ENCODE results near the gene EGFL8.
"Not testable (repeated sequence)": the region's sequence is repeated elsewhere in the genome, so short reads cannot be mapped to it uniquely, and the experiment has no call there.

EGFL8 gene

GRCh38 chr6:32192608-32193039 is 28.2 kb downstream of the EGFL8 start, which contains the start of gene GPSM3:
GPSM3 (minus strand) TSS chr6:32192643; CDS start chr6:32192513, 130 bp downstream.
- Histone ChIP-seq H3K36me3 (replicated peaks) (peaks cover 3% of the 10 kb centered on the region), H3K27ac (peak within 1 kb of the TSS; percentile 34), H3K27me3 (replicated peaks) (no peaks in the 10 kb centered on the region), H3K4me3 (ENCODE audit: low read depth, low read length) (peak within 1 kb of the TSS; percentile 6)
- in situ Hi-C loops (cut with HindIII; ENCODE audit: low pct_ligation_motif_present, low sequenced_read_pairs), result no loop called here
- peak; percentile 16 for DNase-seq
- TF ChIP-seq CTCF (IDR thresholded peaks at IDR 0.05; ENCODE audit: low read depth, low read length, missing control alignments), result no peak

- H3K27ac ChIP-seq; in situ Hi-C loops (cut with HindIII; ENCODE audit: low pct_ligation_motif_present, low sequenced_read_pairs); H3K27me3 ChIP-seq (replicated peaks); H3K36me3 ChIP-seq (replicated peaks); DNase-seq: not testable (repeated sequence)
- peak overlapping the region; percentile 6 for H3K4me3 ChIP-seq (ENCODE audit: low read depth, low read length)
Observed at GRCh38 chr6:32193096-32193495, 28.7 kb downstream of the EGFL8 start.

- Histone ChIP-seq H3K27ac (no peak overlapping the region), H3K27me3 (replicated peaks) (no peaks in the 10 kb centered on the region), H3K4me3 (ENCODE audit: low read depth, low read length) (no peak overlapping the region), H3K36me3 (replicated peaks) (no peaks in the 10 kb centered on the region)
- in situ Hi-C loops (cut with HindIII; ENCODE audit: low pct_ligation_motif_present, low sequenced_read_pairs), result no loop called here
- TF ChIP-seq CTCF (IDR thresholded peaks at IDR 0.05; ENCODE audit: low read depth, low read length, missing control alignments), result no peak
- no peak for DNase-seq
Observed at GRCh38 chr6:32194388-32194787, 30.0 kb downstream of the EGFL8 start.

GRCh38 chr6:32194825-32195651 is 30.6 kb downstream of the EGFL8 start:
- in situ Hi-C loops (cut with HindIII; ENCODE audit: low pct_ligation_motif_present, low sequenced_read_pairs), result no loop called here
- peak overlapping the region; percentile 87 for H3K27ac ChIP-seq
- peak; percentile 55 for DNase-seq
- H3K27me3 ChIP-seq (replicated peaks), result no peaks in the 10 kb centered on the region
- H3K36me3 ChIP-seq (replicated peaks), result no peaks in the 10 kb centered on the region
- TF ChIP-seq CTCF (IDR thresholded peaks at IDR 0.05; ENCODE audit: low read depth, low read length, missing control alignments), result peak; percentile 76
- peak overlapping the region; percentile 52 for H3K4me3 ChIP-seq (ENCODE audit: low read depth, low read length)

- H3K27ac ChIP-seq, result peak overlapping the region; percentile 98
Observed at GRCh38 chr6:32195652-32195901, 31.2 kb downstream of the EGFL8 start.

More at GRCh38 chr6:32195652-32195901, 31.2 kb downstream of the EGFL8 start:
- no peak overlapping the region for H3K4me3 ChIP-seq (ENCODE audit: low read depth, low read length)
- peak; percentile 67 for TF ChIP-seq CTCF (IDR thresholded peaks at IDR 0.05; ENCODE audit: low read depth, low read length, missing control alignments)
- DNase-seq, result peak; percentile 100
- H3K36me3 ChIP-seq (replicated peaks), result no peaks in the 10 kb centered on the region
- in situ Hi-C loops (cut with HindIII; ENCODE audit: low pct_ligation_motif_present, low sequenced_read_pairs), result no loop called here
- H3K27me3 ChIP-seq (replicated peaks), result no peaks in the 10 kb centered on the region
